GM18868 (cell line): Measurements from ENCODE around the gene CT45A8.
"Not testable (repeated sequence)": the region's sequence is repeated elsewhere in the genome, so short reads cannot be mapped to it uniquely, and the experiment has no call there.

Experiments used
- ATAC-seq: cut with Tn5 transposase; IDR thresholded peaks from one replicate; pipeline ENCODE4 v1.9.1; 2021; ENCODE audit warnings: mild to moderate bottlenecking, moderate library complexity; ENCODE audit not compliant: unreplicated experiment

CT45A8 gene, protein sequence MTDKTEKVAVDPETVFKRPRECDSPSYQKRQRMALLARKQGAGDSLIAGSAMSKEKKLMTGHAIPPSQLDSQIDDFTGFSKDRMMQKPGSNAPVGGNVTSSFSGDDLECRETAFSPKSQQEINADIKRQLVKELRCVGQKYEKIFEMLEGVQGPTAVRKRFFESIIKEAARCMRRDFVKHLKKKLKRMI

DNA sequence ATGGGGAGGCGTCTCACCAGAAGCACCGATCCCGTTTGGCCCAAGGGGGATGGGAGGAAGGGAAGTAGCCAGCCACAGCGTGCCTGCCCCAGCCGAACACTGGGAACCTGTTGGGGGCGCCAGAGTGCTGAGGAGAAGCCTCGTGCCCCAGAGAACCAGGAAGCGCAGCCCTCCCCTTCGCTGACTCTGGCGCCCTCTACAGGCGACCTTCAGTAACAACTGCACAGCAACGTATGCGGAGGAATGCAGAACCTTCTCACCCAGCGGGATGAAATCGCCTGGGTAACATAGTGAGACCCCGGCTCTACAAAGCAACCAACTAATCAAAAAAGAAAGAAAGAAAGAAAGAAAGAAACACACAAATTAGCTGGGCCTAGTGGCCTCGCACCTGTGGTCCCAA, at the start of gene CT45A8:
TSS of gene CT45A8 (minus strand) at position 101 of the 400 bp plus-strand sequence. CDS start 3,755 bp downstream, outside the sequence.
- not testable (repeated sequence) for ATAC-seq

DNA sequence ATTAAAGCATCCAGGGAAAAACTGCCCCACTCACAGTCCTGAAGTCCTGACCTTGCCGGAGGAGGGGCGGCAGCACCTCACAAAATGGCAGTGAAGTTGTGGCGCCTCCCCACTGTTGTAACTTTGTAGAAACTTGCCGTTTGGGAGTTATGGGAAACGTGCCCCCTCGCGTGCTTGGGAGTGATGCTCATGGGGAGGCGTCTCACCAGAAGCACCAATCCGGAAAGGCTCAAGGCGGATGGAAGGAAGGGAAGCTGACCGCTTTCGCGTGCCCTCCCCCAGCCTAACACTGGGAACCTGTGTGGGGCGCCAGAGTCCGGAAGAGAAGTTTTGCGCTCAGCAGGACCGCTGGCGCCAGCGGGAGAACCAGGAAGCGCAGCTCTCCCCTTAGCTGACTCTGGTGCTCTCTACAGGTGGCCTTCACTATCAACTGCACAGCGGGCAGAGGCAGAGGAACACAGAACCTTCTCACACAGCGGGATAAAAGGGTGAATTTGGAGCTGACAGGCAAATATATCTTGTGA, 39.0 kb upstream of the CT45A8 start, which contains the start of the genes CT45A10 and SAGE1:
TSS of gene CT45A10 (minus strand) at position 151 of the 524 bp plus-strand sequence. CDS start 8,100 bp downstream, outside the sequence.
TSS of gene SAGE1 (plus strand) at position 423 of the 524 bp plus-strand sequence. CDS start 2,527 bp downstream, outside the sequence.
- no peak for ATAC-seq

DNA sequence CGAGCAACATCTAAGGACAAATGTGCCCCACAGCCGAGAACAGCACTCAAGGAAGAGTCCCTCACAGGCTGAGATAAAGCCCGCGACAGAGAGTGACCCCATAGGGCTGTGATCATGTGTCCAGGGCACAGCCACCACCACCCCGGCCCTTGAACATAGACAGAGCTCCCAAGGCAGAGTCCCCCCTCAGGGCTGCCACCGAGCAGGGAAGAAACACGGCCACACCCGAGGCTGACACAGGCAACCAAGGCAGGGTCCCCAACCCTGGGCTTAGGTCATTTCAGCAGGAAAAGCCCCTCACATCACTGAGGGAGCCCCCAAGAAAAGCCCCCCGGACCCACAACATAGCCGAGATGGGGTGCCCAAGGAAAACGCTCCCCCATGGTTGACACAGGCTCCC, 38.4 kb upstream of the CT45A8 start:
- ATAC-seq, result no peak

DNA sequence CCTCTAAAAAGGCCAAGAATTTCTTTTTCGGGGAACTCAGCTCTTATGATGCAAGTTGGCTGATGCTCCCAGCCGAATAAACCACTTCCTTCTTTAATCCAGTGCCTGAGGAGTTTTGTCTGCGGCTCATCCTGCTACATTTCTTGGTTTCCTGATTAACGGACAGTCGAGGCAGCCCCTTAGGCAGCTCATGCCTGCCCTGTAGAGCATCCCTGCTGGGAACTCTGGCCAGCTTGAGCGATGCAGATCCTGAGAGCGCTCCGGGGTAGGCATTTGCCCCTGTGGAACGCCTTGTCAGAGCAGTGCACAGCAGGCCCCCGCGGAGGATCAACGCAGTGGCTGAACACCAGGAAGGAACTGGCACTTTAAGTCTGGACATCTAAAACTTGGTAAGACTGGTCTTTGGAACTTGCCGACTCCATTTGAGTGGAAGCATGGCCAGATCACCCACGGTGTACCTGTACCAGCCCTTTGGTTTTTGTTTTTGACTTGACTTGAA, 35.8 kb upstream of the CT45A8 start:
- ATAC-seq, result no peak

DNA sequence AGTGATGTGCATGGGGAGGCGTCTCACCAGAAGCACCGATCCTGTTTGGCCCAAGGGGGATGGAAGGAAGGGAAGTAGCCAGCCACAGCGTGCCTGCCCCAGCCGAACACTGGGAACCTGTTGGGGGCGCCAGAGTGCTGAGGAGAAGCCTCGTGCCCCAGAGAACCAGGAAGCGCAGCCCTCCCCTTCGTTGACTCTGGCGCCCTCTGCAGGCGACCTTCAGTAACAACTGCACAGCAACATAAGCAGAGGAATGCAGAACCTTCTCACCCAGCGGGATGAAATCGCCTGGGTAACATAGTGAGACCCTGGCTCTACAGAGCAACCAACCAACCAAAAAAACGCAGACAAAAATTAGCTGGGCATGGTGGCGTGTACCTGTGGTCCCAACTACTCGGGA, 34.6 kb upstream of the CT45A8 start:
- ATAC-seq, result not testable (repeated sequence)

DNA sequence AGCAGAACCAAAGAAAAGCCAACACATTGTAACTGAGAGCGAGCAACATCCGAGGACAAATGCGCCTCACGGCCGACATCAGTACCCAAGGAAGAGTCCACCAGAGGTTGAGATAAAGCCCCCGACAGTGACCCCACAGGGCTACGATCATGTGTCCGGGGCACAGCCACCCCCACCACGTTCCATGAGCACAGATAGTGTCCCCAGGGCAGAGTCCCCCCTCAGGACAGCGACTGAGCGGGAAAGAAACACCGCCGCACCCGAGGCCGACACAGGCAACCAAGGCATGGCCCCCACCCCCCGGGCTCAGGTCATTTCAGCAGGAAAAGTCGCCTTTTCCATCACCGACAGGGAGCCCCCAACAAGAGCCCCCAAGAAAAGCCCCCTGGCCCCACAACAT, 33.9 kb upstream of the CT45A8 start:
- ATAC-seq, result not testable (repeated sequence)

DNA sequence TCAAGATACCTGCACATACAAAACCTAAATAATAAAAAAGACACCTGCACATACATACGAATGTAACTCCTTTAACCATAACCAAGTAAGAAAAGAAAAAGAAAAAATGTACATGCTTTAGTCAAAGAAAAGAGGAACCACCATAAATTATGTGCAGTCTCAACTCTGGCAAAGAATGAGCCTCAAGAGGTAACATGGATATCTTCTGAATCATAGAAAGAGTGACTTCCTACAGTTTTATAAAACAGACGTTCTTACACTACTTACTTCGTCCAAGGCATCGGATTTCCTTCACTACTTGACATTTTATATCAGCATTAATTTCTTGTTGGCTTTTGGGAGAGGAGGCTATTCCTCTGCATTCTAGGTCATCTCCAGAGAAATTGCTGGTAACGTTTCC, 28.4 kb upstream of the CT45A8 start:
- not testable (repeated sequence) for ATAC-seq

DNA sequence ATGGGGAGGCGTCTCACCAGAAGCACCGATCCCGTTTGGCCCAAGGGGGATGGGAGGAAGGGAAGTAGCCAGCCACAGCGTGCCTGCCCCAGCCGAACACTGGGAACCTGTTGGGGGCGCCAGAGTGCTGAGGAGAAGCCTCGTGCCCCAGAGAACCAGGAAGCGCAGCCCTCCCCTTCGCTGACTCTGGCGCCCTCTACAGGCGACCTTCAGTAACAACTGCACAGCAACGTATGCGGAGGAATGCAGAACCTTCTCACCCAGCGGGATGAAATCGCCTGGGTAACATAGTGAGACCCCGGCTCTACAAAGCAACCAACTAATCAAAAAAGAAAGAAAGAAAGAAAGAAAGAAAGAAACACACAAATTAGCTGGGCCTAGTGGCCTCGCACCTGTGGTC, 17.4 kb upstream of the CT45A8 start, which contains the start of gene CT45A9:
TSS of gene CT45A9 (minus strand) at position 101 of the 400 bp plus-strand sequence. CDS start 3,751 bp downstream, outside the sequence.
- not testable (repeated sequence) for ATAC-seq

DNA sequence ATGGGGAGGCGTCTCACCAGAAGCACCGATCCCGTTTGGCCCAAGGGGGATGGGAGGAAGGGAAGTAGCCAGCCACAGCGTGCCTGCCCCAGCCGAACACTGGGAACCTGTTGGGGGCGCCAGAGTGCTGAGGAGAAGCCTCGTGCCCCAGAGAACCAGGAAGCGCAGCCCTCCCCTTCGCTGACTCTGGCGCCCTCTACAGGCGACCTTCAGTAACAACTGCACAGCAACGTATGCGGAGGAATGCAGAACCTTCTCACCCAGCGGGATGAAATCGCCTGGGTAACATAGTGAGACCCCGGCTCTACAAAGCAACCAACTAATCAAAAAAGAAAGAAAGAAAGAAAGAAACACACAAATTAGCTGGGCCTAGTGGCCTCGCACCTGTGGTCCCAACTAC, 17.2 kb downstream of the CT45A8 start, which contains the start of gene CT45A7:
TSS of gene CT45A7 (minus strand) at position 101 of the 400 bp plus-strand sequence. CDS start 3,747 bp downstream, outside the sequence.
- ATAC-seq, result not testable (repeated sequence)

DNA sequence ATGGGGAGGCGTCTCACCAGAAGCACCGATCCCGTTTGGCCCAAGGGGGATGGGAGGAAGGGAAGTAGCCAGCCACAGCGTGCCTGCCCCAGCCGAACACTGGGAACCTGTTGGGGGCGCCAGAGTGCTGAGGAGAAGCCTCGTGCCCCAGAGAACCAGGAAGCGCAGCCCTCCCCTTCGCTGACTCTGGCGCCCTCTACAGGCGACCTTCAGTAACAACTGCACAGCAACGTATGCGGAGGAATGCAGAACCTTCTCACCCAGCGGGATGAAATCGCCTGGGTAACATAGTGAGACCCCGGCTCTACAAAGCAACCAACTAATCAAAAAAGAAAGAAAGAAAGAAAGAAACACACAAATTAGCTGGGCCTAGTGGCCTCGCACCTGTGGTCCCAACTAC, 34.4 kb downstream of the CT45A8 start, which contains the start of gene CT45A2:
TSS of gene CT45A2 (minus strand) at position 101 of the 400 bp plus-strand sequence. CDS start 3,747 bp downstream, outside the sequence.
- not testable (repeated sequence) for ATAC-seq

DNA sequence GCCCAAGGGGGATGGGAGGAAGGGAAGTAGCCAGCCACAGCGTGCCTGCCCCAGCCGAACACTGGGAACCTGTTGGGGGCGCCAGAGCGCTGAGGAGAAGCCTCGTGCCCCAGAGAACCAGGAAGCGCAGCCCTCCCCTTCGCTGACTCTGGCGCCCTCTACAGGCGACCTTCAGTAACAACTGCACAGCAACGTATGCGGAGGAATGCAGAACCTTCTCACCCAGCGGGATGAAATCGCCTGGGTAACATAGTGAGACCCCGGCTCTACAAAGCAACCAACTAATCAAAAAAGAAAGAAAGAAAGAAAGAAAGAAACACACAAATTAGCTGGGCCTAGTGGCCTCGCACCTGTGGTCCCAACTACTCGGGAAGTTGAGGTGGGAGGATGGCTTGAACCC, 51.7 kb downstream of the CT45A8 start, which contains the start of gene CT45A6:
TSS of gene CT45A6 (minus strand) at position 101 of the 400 bp plus-strand sequence. CDS start 3,794 bp downstream, outside the sequence.
- ATAC-seq, result not testable (repeated sequence)
